Activated CD8-positive, alpha-beta T cell treated with anti-CD3 and anti-CD28 coated beads, Interleukin-2, amount 10 ng/mL, durations not matched to agents 7 days and 5 days (primary cell): Measurements from ENCODE around the gene PTPRM. TPM values are rescaled to one million over a fixed set of nuclear protein-coding genes. Genes with fewer than 3 reads are reported as not detected.

Experiments used
- ATAC-seq: fragments of 150-1000 bp; cut with Tn5 transposase; one replicate; pipeline ENCODE4 v1.10.0; 2021; ENCODE audit warnings: moderate library complexity
- CTCF ChIA-PET: fragments of 350-600 bp; sonication (Branson Sonifier 250); formaldehyde crosslinking; loops from one replicate; lab custom pipeline; 2021; ENCODE audit warnings: antibody characterized with exemption; lab: Charles Lee
- POLR2A ChIA-PET: fragments of 350-600 bp; sonication (Branson Sonifier 250); formaldehyde crosslinking; loops from one replicate; lab custom pipeline; 2021; ENCODE audit warnings: antibody characterized with exemption; lab: Charles Lee
- DNase-seq: peaks from one replicate; pipeline ENCODE4 v3.0.0-alpha.2; 2020
- H3K27ac Mint-ChIP-seq: one replicate; pipeline ENCODE4 v1.8.0; 2021; ENCODE audit warnings: mild to moderate bottlenecking, mixed read lengths
- H3K27me3 Mint-ChIP-seq: one replicate; pipeline ENCODE4 v1.8.0; 2021; ENCODE audit warnings: low read depth, mixed read lengths
- H3K36me3 Mint-ChIP-seq: one replicate; pipeline ENCODE4 v1.8.0; 2021; ENCODE audit warnings: low read depth, mixed read lengths
- H3K4me1 Mint-ChIP-seq: one replicate; pipeline ENCODE4 v1.8.0; 2021; ENCODE audit warnings: low read depth, mixed read lengths
- H3K4me3 Mint-ChIP-seq: one replicate; pipeline ENCODE4 v1.8.0; 2021; ENCODE audit warnings: mild to moderate bottlenecking, mixed read lengths
- H3K9me3 Mint-ChIP-seq: one replicate; pipeline ENCODE4 v1.8.0; 2022; ENCODE audit warnings: mixed read lengths; ENCODE audit not compliant: insufficient read depth
- total RNA-seq, 2 experiments: library from RNA; stranded (reverse); gene quantifications; one replicate each; pipeline ENCODE4 v1.2.3, GENCODE V29; 2021

Gene PTPRM
- total RNA-seq, 2 experiments from 2014 or later: 0.76 to 1.0 TPM

GRCh38 chr18:7813131-7813530, 246.0 kb downstream of the PTPRM start:
- no peak overlapping the region for H3K4me3 Mint-ChIP-seq
- ChIA-PET CTCF (no interaction called here), POLR2A (no interaction called here)
- no peaks in the 10 kb centered on the region for H3K4me1 Mint-ChIP-seq
- no peaks in the 10 kb centered on the region for H3K27me3 Mint-ChIP-seq
- no peak overlapping the region for H3K27ac Mint-ChIP-seq
- ATAC-seq: no peak
- peaks cover 29% of the 10 kb centered on the region for H3K9me3 Mint-ChIP-seq
- no peak for DNase-seq
- no peaks in the 10 kb centered on the region for H3K36me3 Mint-ChIP-seq

DNA sequence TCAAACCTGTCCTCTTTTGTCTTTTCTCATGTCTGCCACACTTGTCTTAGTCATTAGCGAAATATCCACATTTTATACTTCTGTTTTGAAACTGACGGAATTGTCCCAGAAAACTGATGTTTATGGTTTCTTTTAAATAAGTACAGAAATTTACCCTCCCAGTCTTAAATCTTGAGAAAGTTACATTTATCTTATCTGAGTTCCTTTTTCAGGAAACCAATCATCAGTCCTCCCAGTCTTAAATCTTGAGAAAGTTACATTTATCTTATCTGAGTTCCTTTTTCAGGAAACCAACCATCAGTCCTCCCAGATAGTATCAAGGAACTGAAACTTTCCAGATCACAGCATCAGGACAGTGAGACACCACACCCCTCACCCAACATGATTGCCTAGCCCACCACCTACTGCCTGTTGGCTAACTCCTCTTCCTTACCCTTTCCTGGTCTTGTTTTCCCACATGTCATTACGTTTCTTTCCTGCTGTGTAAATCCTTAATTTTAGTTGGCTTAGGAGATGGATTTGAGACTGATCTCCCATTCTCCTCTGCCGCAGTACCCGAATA, 247.7 kb downstream of the PTPRM start:
- H3K27ac Mint-ChIP-seq: no peak overlapping the region

GRCh38 chr18:7815787-7816186, 248.7 kb downstream of the PTPRM start:
- H3K4me3 Mint-ChIP-seq: no peak overlapping the region
- DNase-seq (no peak), ATAC-seq (no peak)
- H3K27ac Mint-ChIP-seq: no peak overlapping the region
- no peaks in the 10 kb centered on the region for H3K4me1 Mint-ChIP-seq
- H3K9me3 Mint-ChIP-seq: peaks cover 29% of the 10 kb centered on the region
- no peaks in the 10 kb centered on the region for H3K27me3 Mint-ChIP-seq
- no peaks in the 10 kb centered on the region for H3K36me3 Mint-ChIP-seq
- ChIA-PET CTCF (no interaction called here), POLR2A (no interaction called here)

More for the DNA sequence above, 247.7 kb downstream of the PTPRM start:
- Mint-ChIP-seq H3K4me3 (no peak overlapping the region), H3K27me3 (no peaks in the 10 kb centered on the region), H3K4me1 (no peaks in the 10 kb centered on the region), H3K36me3 (no peaks in the 10 kb centered on the region), H3K9me3 (peaks cover 29% of the 10 kb centered on the region)
- ChIA-PET CTCF (no interaction called here), POLR2A (no interaction called here)
- DNase-seq (no peak), ATAC-seq (no peak)

GRCh38 chr18:7817575-7818230, 250.6 kb downstream of the PTPRM start:
- Mint-ChIP-seq H3K36me3 (no peaks in the 10 kb centered on the region), H3K27ac (no peak overlapping the region), H3K27me3 (no peaks in the 10 kb centered on the region), H3K4me3 (no peak overlapping the region), H3K4me1 (no peaks in the 10 kb centered on the region), H3K9me3 (peaks cover 29% of the 10 kb centered on the region)
- ATAC-seq (no peak), DNase-seq (no peak)
- CTCF ChIA-PET: no interaction called here
- POLR2A ChIA-PET: no interaction called here

DNA sequence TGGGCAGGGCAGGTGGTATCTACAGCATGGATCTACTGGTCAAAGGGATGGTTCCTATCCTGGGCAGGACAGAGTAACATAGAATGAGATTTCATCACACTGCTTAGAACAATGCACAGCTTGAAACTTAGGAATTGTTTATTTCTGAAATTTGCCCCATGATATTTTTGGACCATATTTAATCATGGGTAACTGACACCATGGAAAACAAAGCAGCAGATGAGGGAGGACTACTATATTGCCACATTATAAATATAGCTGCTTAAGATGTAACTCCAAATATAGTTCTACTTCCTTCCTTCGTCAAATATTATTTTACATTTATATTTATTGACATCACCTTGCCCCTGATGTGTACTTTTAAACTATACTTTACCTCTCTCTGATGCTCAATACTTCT, 254.7 kb downstream of the PTPRM start:
- Mint-ChIP-seq H3K27me3 (no peaks in the 10 kb centered on the region), H3K27ac (no peak overlapping the region), H3K4me1 (no peaks in the 10 kb centered on the region), H3K36me3 (no peaks in the 10 kb centered on the region), H3K9me3 (peaks cover 5% of the 10 kb centered on the region), H3K4me3 (no peak overlapping the region)
- CTCF ChIA-PET: no interaction called here
- ATAC-seq: no peak
- no peak for DNase-seq
- POLR2A ChIA-PET: no interaction called here

GRCh38 chr18:7822435-7823331, 255.6 kb downstream of the PTPRM start:
- POLR2A ChIA-PET: no interaction called here

GRCh38 chr18:7824970-7825369, 257.9 kb downstream of the PTPRM start:
- no peaks in the 10 kb centered on the region for H3K4me1 Mint-ChIP-seq
- ATAC-seq: no peak
- no peak for DNase-seq
- no peaks in the 10 kb centered on the region for H3K27me3 Mint-ChIP-seq
- no peak overlapping the region for H3K4me3 Mint-ChIP-seq
- CTCF ChIA-PET: no interaction called here
- H3K36me3 Mint-ChIP-seq: no peaks in the 10 kb centered on the region
- no peak overlapping the region for H3K27ac Mint-ChIP-seq
- POLR2A ChIA-PET: no interaction called here
- H3K9me3 Mint-ChIP-seq: no peaks in the 10 kb centered on the region

More at GRCh38 chr18:7822435-7823331, 255.6 kb downstream of the PTPRM start:
- no peak overlapping the region for H3K4me3 Mint-ChIP-seq
- H3K9me3 Mint-ChIP-seq: peaks cover 1% of the 10 kb centered on the region
- CTCF ChIA-PET: no interaction called here
- no peak for ATAC-seq
- no peaks in the 10 kb centered on the region for H3K36me3 Mint-ChIP-seq
- H3K4me1 Mint-ChIP-seq: no peaks in the 10 kb centered on the region
- H3K27ac Mint-ChIP-seq: no peak overlapping the region
- H3K27me3 Mint-ChIP-seq: no peaks in the 10 kb centered on the region
- DNase-seq: no peak

- Mint-ChIP-seq H3K9me3 (no peaks in the 10 kb centered on the region), H3K4me3 (no peak overlapping the region), H3K27ac (no peak overlapping the region), H3K36me3 (no peaks in the 10 kb centered on the region), H3K4me1 (no peaks in the 10 kb centered on the region), H3K27me3 (no peaks in the 10 kb centered on the region)
- ATAC-seq (no peak), DNase-seq (no peak)
- CTCF ChIA-PET: no interaction called here
- POLR2A ChIA-PET: no interaction called here
Observed at GRCh38 chr18:7830468-7830867, 263.4 kb downstream of the PTPRM start.

DNA sequence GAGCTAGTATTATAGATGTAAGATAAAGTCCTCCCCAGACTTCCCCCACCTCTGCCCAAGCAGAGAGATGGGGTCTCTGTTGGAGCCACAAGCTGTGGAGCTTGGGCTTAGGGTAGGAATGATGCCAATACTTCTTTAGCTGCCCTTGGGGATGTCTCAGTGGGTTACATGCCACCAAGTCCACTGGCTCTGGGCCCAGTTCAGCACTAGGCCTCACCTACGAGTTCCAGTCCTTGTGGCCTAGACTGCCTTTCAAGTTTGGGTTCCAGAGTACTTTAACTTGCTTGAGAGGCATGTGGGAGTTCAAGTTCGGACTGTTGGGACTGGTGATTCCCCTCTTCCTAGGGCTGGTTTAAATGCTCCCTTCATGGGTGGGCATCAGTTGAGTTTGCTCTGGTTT, 272.4 kb downstream of the PTPRM start:
- Mint-ChIP-seq H3K36me3 (no peaks in the 10 kb centered on the region), H3K4me3 (no peak overlapping the region), H3K4me1 (no peaks in the 10 kb centered on the region), H3K9me3 (no peaks in the 10 kb centered on the region), H3K27ac (no peak overlapping the region), H3K27me3 (no peaks in the 10 kb centered on the region)
- ChIA-PET CTCF (no interaction called here), POLR2A (no interaction called here)
- DNase-seq: no peak
- ATAC-seq: no peak

- no peak overlapping the region for H3K4me3 Mint-ChIP-seq
- no peaks in the 10 kb centered on the region for H3K9me3 Mint-ChIP-seq
- ChIA-PET POLR2A (no interaction called here), CTCF (no interaction called here)
- ATAC-seq (no peak), DNase-seq (no peak)
- H3K36me3 Mint-ChIP-seq: no peaks in the 10 kb centered on the region
- no peaks in the 10 kb centered on the region for H3K27me3 Mint-ChIP-seq
- H3K27ac Mint-ChIP-seq: no peak overlapping the region
- no peaks in the 10 kb centered on the region for H3K4me1 Mint-ChIP-seq
Observed at GRCh38 chr18:7840411-7840810, 273.3 kb downstream of the PTPRM start.

- no peak for DNase-seq
Observed at GRCh38 chr18:7844017-7844416, 276.9 kb downstream of the PTPRM start.

DNA sequence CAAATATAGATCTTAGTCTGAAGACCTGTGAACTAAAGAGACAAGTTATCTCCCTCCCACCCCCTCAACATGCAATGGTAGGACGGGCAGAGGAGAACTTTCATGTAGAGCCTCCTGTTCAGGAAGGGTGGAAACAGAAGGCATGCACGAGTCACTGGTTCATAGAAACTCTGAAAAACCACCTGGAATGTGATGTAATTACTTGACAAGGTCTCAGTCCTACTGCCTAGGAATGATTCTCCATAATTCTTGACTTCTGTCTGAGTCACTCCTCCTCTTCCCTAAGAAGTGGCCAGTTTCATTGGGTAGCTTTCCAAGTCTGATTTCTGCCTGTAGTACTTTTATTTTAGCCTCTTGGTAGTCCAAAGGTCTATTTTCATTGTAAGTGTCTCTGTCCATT, 277.3 kb downstream of the PTPRM start:
- no peak overlapping the region for H3K4me3 Mint-ChIP-seq
- no peaks in the 10 kb centered on the region for H3K4me1 Mint-ChIP-seq
- DNase-seq: no peak
- H3K9me3 Mint-ChIP-seq: no peaks in the 10 kb centered on the region
- no peak for ATAC-seq
- ChIA-PET POLR2A (no interaction called here), CTCF (no interaction called here)
- H3K27ac Mint-ChIP-seq: no peak overlapping the region
- no peaks in the 10 kb centered on the region for H3K36me3 Mint-ChIP-seq
- no peaks in the 10 kb centered on the region for H3K27me3 Mint-ChIP-seq

More at GRCh38 chr18:7844017-7844416, 276.9 kb downstream of the PTPRM start:
- Mint-ChIP-seq H3K4me1 (no peaks in the 10 kb centered on the region), H3K36me3 (no peaks in the 10 kb centered on the region), H3K9me3 (no peaks in the 10 kb centered on the region), H3K27ac (no peak overlapping the region), H3K27me3 (no peaks in the 10 kb centered on the region), H3K4me3 (no peak overlapping the region)
- POLR2A ChIA-PET: no interaction called here
- no peak for ATAC-seq
- CTCF ChIA-PET: no interaction called here
